Measurements from ENCODE around the gene PUM2. TPM values are rescaled to one million over a fixed set of nuclear protein-coding genes. Genes with fewer than 3 reads are reported as not detected.
"Not testable (repeated sequence)": the region's sequence is repeated elsewhere in the genome, so short reads cannot be mapped to it uniquely, and the experiment has no call there.

PUM2 gene
- total RNA-seq, 6 experiments from 2014 or later = 60.3 to 69.0 (median 64.8) TPM

DNA sequence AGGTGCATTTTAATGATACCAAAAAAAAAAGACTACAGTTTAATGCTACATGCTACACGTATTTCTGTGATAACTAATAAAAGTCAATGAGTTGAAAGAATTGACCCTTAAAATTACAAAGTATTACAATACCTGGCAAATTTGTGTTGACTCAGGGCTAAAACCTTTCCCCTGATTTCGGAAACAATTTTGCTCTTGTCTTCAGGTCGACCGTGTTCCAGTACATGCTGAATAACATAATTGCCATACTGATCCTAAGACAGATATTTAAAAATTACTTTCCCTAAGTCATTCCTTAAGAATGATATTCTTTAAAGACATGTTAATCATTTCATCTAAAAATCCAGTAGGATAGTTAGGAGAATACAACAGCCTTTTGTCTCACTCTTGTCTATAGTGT is 95.9 kb downstream of the PUM2 start:
- Mint-ChIP-seq H3K4me1 (ENCODE audit: low read depth) (no peaks in the 10 kb centered on the region; the same call in 1 of the 2 replicates), H3K27me3 (ENCODE audit: insufficient read depth) (no peaks in the 10 kb centered on the region), H3K4me3 (no peak overlapping the region), H3K27ac (no peak overlapping the region), H3K36me3 (ENCODE audit: low read depth) (peaks cover 43% of the 10 kb centered on the region), H3K9me3 (no peaks in the 10 kb centered on the region)
- DNase-seq = no peak
- TF ChIP-seq, protein P1, sequence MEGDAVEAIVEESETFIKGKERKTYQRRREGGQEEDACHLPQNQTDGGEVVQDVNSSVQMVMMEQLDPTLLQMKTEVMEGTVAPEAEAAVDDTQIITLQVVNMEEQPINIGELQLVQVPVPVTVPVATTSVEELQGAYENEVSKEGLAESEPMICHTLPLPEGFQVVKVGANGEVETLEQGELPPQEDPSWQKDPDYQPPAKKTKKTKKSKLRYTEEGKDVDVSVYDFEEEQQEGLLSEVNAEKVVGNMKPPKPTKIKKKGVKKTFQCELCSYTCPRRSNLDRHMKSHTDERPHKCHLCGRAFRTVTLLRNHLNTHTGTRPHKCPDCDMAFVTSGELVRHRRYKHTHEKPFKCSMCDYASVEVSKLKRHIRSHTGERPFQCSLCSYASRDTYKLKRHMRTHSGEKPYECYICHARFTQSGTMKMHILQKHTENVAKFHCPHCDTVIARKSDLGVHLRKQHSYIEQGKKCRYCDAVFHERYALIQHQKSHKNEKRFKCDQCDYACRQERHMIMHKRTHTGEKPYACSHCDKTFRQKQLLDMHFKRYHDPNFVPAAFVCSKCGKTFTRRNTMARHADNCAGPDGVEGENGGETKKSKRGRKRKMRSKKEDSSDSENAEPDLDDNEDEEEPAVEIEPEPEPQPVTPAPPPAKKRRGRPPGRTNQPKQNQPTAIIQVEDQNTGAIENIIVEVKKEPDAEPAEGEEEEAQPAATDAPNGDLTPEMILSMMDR (IDR thresholded peaks at IDR 0.05) = no peak

DNA sequence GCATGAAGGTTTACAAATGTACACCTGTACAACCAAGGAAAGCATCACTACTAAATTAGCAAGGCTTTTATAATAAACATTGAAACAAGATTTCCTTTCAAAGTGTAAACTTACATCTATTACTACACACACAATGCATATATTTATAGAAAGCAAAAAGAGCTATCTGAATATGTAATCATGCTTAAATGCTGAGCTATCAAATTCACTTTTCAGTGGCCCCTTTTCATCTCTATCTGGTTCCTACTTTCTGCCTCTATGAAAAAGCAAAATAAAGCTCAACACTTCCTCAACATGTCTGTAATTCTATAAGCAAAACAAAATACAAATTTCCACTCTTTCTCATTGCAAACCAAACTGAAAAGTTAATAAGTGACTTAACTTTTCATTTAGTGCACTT is 100.2 kb downstream of the PUM2 start:
- Mint-ChIP-seq H3K4me3 (no peak overlapping the region), H3K36me3 (ENCODE audit: low read depth) (peaks cover 54% of the 10 kb centered on the region), H3K27me3 (ENCODE audit: insufficient read depth) (no peaks in the 10 kb centered on the region; the same call in 1 of the 2 replicates), H3K9me3 (no peaks in the 10 kb centered on the region), H3K4me1 (ENCODE audit: low read depth) (no peaks in the 10 kb centered on the region; the same call in 1 of the 2 replicates), H3K27ac (no peak overlapping the region)
- TF ChIP-seq, protein P1 (IDR thresholded peaks at IDR 0.05) = no peak
- DNase-seq = no peak

DNA sequence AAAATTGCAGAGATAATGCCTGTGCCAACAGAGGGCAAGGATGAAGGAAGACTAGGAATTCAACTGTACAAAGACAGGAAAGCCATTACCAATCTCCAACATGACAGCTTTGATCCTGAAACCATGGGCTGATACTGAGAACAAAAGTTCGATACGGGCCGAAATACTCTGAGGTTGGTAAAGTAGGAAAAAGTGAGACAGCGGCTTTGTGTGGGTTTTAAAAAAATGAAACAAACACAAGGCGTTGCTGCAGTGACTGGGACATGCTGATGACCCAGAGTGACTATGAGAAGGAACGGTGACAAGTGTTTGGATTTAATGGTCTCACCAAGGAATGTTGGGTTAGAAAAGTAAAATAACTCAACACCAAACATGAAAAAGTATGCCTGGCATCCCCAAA is 101.5 kb downstream of the PUM2 start:
- TF ChIP-seq, protein P1 (IDR thresholded peaks at IDR 0.05) = no peak
- no peaks in the 10 kb centered on the region for H3K9me3 Mint-ChIP-seq
- no peaks in the 10 kb centered on the region; the same call in 1 of the 2 replicates for H3K27me3 Mint-ChIP-seq (ENCODE audit: insufficient read depth)
- H3K27ac Mint-ChIP-seq = 0 out of 2 replicates have a peak overlapping the region, but pooled peaks have one; percentile 1
- no peak overlapping the region for H3K4me3 Mint-ChIP-seq
- peaks cover 46% of the 10 kb centered on the region for H3K36me3 Mint-ChIP-seq (ENCODE audit: low read depth)
- no peaks in the 10 kb centered on the region; the same call in 1 of the 2 replicates for H3K4me1 Mint-ChIP-seq (ENCODE audit: low read depth)
- DNase-seq = no peak

DNA sequence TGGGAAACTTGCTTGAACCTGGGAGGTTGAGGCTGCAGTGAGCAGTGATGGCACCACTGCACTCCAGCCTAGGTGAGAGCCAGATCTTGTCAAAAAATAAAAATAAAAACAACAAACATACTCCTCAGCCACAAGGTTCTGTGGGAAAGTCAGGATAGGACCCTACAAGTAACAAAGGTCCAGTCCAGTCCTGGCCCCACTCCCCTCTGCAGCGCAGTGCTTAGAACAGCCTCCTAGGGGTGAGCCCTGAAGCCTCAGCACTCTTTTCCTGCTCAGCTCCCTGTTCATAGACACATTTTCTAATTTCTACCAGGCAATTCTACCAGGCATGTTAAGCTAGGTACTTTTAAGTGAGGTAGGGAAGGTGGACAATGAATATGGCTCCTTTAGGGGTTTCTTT is 103.6 kb downstream of the PUM2 start:
- Mint-ChIP-seq H3K27ac (no peak overlapping the region), H3K4me1 (ENCODE audit: low read depth) (no peaks in the 10 kb centered on the region; the same call in 1 of the 2 replicates), H3K36me3 (ENCODE audit: low read depth) (peaks cover 36% of the 10 kb centered on the region), H3K27me3 (ENCODE audit: insufficient read depth) (no peaks in the 10 kb centered on the region; the same call in none of the 2 replicates), H3K9me3 (no peaks in the 10 kb centered on the region), H3K4me3 (no peak overlapping the region)
- DNase-seq = no peak
- TF ChIP-seq, protein P1 (IDR thresholded peaks at IDR 0.05) = no peak

DNA sequence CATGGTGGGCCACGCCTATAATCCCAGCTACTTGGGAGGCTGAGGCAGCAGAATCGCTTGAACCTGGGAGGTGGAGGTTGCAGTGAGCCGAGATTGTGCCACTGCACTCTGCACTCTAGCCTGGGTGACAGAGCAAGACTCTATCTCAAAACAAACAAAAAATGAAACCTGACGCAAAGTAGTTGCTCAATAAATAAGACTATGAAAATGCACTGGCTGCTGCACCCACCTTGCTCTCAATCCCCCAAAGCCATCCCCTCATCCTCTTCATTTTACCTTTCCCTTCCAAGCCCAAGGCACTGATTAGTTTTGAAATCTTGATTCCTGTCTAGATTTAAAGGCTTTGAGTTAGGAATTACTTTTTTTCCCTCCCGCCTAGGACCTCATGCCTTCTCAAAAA is 107.0 kb downstream of the PUM2 start:
- H3K4me1 Mint-ChIP-seq (ENCODE audit: low read depth); DNase-seq; H3K27ac Mint-ChIP-seq; H3K9me3 Mint-ChIP-seq; H3K4me3 Mint-ChIP-seq; H3K27me3 Mint-ChIP-seq (ENCODE audit: insufficient read depth): not testable (repeated sequence)
- H3K36me3 Mint-ChIP-seq (ENCODE audit: low read depth) = peaks cover 17% of the 10 kb centered on the region

DNA sequence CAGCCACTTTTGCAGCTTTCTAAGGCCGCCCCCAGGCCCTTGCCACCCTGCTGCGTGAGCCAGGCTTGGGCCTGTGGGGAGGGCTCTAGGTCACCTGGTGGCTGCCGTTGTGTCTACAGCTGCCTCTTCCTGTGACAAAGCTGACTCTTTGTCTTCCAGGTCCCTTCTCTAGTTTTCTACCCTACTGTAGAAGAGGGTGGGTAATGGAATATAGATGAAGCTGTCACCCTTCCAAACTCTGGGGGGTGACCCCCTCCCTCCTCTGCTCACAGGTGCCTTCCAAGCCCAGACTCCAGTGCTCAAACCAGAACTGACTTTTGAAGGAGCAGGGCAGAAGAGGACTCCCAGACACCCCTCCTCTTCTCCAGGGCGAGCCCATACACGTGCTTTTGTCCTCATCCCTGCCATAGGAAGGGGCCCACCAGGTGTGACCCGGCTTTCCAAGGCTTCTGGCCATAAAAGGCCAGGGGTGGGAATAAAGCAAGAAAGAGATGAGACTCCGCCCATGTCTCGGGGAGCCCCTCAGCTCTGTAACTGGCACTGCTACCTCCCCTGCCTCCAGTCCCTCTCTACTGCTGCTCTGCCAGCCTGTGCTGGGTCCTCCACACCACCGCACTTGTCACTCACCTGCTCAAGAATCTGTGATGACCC is 107.8 kb downstream of the PUM2 start:
- H3K27ac Mint-ChIP-seq = no peak overlapping the region
- H3K27me3 Mint-ChIP-seq (ENCODE audit: insufficient read depth) = peaks cover 2% of the 10 kb centered on the region
- H3K36me3 Mint-ChIP-seq (ENCODE audit: low read depth) = peaks cover 17% of the 10 kb centered on the region
- no peak overlapping the region for H3K4me3 Mint-ChIP-seq
- H3K9me3 Mint-ChIP-seq = 0 out of 2 replicates have a peak, but pooled peaks cover 4% of the 10 kb centered on the region
- DNase-seq = no peak
- TF ChIP-seq, protein P1 (IDR thresholded peaks at IDR 0.05) = no peak
- H3K4me1 Mint-ChIP-seq (ENCODE audit: low read depth) = no peaks in the 10 kb centered on the region
